GM19372 (cell line): ENCODE results near the gene STK32C.
"Not testable (repeated sequence)": the region's sequence is repeated elsewhere in the genome, so short reads cannot be mapped to it uniquely, and the experiment has no call there.

Experiments used
- ATAC-seq: cut with Tn5 transposase; IDR thresholded peaks from one replicate; pipeline ENCODE4 v1.9.1; 2021; ENCODE audit warnings: mild to moderate bottlenecking, low read depth, moderate library complexity; ENCODE audit not compliant: unreplicated experiment

STK32C gene

DNA sequence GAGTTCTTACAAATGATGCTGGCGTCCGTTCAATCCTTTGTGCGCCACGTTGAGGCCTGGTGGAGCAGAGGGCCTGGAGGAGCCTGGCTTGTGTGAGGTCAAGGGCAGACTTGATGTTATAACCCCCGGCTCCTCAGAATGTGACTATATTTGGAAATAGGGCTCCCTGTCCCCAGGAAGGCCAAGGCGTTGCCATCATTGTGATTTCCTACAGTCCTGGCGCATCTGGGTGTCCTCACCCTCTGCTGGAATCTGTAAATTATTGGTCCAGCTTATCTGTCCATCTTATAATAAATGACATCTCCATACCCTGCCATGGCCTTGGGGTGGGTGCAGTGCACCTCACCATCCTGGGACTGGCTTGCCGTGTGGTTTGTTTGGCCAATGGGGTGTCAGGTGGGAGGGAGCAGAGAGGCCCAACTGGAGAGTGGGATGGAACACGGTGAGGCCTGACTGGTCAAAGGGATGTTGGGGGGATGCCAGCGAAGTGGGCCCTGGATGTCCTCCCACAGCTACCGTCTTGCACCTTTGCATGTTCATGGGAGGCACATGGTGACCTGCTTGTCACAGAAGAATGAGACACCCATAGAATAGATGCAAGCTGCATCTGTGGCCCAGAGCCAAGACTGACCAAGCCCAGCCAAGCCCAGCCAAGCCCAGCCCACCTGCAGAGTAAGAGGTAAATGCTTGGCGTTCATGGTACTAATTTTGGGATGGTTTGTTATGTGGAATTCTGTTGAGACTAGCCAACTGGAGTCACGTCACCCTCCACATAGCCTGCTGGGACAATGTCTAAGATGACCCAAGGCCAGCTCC is 13.1 kb upstream of the STK32C start:
- ATAC-seq = no peak

- peak; percentile 98 for ATAC-seq
Observed at GRCh38 chr10:132319853-132320653, 12.3 kb upstream of the STK32C start.

- ATAC-seq = not testable (repeated sequence)
Observed at GRCh38 chr10:132317477-132317876, 9.7 kb upstream of the STK32C start.

- no peak for ATAC-seq
Observed at GRCh38 chr10:132316133-132316532, 8.4 kb upstream of the STK32C start.

DNA sequence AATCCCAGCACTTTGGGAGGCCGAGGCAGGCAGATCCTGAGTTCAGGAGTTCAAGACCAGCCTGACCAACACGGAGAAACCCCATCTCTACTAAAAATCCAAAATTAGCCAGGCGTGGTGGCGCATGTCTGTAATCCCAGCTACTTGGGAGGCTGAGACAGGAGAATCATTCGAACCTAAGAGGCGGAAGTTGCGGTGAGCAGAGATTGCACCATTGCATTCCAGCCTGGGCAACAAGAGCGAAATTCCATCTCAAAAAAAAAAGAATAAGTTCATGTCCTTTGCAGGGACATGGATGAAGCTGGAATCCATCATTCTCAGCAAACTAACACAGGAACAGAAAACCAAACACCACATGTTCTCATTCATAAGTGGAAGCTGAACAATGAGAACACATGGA is 7.1 kb upstream of the STK32C start:
- not testable (repeated sequence) for ATAC-seq

GRCh38 chr10:132314336-132314735 is 6.6 kb upstream of the STK32C start:
- ATAC-seq = no peak

DNA sequence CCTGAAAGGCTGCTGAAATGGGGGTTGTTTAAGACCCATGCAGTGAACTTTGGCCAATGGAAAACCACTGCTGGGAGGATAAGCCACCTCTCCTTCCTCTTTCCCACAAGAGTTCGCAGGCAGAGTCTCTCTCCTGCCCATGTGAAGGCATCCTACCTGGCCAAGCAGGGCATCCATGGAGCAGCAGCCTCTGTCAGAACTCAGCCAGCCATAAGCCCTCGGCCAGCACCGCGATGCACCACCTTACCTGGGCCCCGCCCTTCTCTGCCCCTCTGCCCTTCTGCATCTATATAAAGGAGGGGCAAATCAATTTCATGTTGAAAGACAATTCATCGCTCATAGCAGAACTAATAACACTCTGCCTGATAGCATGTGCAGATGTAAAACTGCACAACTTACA is 6.1 kb upstream of the STK32C start:
- ATAC-seq = no peak

DNA sequence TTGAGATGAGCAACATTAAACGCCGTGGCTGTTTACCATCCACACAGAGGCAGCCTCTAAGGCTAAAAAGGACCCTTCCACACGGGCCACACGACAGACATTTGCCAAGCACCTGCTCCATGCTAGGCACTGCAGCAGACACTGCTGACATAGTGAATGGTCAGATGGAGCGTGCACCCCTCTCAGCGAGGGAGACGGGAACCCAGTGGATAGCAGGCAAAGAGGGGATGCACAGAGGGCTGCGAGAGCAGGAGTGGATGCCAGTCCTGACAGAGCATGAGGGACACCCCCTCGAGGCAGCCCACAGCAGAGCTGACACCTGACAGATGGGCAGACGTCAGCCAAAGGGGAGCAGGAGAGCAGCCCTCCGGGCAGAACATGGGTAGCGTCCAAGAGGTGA is 5.6 kb upstream of the STK32C start:
- no peak for ATAC-seq

GRCh38 chr10:132311338-132311939 is 3.7 kb upstream of the STK32C start:
- no peak for ATAC-seq

GRCh38 chr10:132310701-132311337 is 3.1 kb upstream of the STK32C start:
- ATAC-seq = no peak

DNA sequence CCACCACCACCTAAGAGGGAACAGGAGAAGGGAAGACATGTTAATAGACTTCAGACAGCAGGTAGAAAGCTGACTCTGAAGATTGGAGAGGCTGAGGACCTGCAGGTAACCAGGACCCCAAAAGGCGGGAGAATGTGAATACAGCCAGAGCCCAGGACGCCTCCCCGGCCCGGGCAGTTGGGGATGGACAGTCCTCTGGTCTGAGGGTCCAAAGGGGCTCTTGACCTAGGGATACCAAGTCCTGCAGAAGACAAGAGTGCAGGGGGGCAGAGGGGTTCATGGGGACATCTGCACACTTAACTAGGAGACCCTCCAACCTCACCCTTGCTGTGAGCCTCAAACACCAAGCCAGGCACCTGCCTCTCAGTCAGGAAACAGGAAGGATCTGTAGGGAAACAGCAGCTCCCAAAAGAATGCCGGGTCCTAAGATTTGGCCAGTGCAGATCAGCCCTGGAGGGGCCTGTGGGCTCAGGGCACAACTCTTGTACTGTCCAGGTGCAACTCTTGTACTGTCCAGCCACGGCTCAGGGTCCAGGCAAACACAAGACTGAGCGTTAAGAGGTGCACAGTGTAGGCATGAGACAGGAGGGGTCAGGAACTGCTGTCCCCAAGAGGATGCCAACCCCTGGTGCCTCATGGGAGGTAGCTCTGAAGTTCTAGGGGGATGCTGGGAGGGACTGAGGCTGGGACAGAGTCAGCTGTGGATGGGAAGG is 2.3 kb upstream of the STK32C start:
- ATAC-seq = no peak

- ATAC-seq = no peak
Observed at GRCh38 chr10:132309471-132309865, 1.7 kb upstream of the STK32C start.

- ATAC-seq = peak; percentile 1
Observed at GRCh38 chr10:132308587-132309470, 1.1 kb upstream of the STK32C start.

- peak; percentile 12 for ATAC-seq
Observed at GRCh38 chr10:132306864-132307751, 642 bp downstream of the STK32C start.

DNA sequence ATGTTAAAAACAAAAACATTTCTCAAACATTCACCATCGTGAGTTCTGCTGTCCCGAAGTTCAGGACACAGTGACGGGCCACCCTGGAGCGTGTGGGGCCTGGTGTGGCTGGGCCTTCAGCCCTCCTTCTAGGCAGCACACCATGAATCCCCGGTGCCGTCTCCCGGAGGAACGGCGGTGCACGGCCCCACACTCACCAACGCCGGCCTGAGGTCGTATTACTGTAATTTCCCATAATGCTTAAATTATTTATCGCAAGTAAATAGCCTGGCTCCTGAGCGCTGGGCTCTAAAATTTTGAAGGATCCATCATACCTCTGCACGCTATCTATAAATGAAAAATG is 1.4 kb downstream of the STK32C start:
- no peak for ATAC-seq

- ATAC-seq = no peak
Observed at GRCh38 chr10:132305654-132306342, 2.0 kb downstream of the STK32C start.

- ATAC-seq = no peak
Observed at GRCh38 chr10:132304756-132305509, 2.8 kb downstream of the STK32C start.
